Activated CD4-positive, alpha-beta T cell treated with anti-CD3 and anti-CD28 coated beads, Interleukin-2, amount 50 U/mL, for 24 hours (primary cell): Measurements from ENCODE around the gene SYNGR1.

Experiments
- DNase-seq, 2 donors: peaks; one replicate each; pipeline ENCODE4 v3.0.0-alpha.2; 2020; ENCODE audit warnings: low read depth in 1 of 2, low spot score in 1 of 2

Gene SYNGR1

GRCh38 chr22:39428597-39429071 is 78.8 kb downstream of the SYNGR1 start:
- DNase-seq, result no peak

GRCh38 chr22:39429186-39429585 is 79.4 kb downstream of the SYNGR1 start:
- DNase-seq, result no peak

DNA sequence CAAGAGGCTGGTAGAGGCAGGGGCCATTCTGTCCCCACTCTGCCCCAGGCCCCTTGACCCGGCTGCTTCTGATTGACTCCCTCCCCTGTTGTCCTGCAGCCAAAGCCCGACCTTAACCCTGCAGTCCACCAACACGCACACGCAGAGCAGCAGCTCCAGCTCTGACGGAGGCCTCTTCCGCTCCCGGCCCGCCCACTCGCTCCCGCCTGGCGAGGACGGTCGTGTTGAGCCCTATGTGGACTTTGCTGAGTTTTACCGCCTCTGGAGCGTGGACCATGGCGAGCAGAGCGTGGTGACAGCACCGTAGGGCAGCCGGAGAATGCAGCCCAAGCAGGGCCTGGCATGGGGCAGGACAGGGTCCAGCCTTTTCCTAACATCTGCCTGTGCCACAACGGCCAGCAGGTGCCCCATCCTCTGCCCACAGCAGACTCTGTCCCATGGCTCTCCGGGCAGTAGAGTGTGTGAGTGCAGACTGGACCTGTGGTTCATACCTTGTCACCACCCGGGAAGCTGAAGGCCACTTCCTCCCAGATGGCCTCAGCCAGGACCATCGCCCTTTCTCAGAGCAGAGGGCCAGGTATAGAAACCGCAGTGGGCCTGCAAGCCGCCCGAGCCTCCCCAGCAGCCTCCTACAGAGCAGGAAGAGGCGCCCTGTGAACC is 80.3 kb downstream of the SYNGR1 start:
- DNase-seq, result no peak

DNA sequence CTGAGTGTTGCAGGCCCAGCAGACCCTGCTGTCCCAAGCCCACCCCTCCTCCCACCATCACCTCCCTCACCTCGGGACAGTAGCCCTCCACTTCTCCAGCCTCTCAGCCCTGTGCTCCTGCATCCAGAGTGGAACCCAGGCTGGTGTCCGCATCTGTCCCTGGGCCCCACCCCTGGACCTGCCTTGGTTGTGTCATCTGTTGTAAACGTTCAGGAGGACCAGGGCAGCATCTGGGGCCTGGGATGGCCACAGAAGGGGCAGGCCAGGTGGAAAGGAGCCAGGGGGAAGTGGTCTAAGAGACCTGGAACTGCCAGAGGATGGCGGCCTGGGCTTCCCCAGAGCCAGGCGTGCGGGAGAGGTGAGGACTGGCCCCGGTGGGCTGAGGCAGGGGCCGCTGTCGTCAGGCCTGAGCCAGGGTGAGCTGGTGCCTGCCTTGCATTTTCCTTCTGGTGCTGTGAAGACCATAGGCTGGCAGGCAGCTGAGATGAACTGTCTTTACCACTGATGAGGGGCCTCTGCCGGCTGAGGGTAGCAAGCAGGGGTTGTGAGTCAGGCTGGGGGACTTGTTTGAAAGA is 80.9 kb downstream of the SYNGR1 start:
- DNase-seq, result no peak

DNA sequence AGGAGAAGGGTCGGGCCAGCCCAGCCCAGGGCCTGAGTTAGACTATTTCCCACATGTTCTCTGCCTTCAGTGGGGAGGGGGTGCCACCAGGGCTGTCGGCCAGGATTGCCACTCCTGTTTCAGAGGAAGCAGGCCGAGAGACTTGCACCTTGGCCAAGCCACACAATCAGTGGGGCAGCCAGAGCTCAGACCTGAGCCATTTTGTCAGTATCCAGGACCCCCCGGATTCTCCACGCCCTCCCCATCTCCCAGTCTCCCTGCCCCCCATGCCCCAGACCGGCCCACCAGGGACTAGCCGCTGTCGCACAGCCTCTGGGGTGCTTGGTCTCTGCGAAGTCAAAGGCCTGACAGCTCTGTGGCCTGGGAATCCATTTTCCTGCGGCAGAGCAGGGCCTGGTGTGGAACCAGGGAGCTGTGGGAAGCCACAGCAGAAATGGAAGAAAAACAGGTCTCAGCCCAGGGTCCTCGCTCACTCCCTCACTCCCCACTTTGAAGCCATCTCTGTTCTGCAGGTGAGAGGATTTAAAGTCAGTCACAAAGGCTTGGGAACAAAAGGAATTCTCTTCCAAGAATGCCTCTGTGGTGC is 81.5 kb downstream of the SYNGR1 start:
- no peak for DNase-seq

DNA sequence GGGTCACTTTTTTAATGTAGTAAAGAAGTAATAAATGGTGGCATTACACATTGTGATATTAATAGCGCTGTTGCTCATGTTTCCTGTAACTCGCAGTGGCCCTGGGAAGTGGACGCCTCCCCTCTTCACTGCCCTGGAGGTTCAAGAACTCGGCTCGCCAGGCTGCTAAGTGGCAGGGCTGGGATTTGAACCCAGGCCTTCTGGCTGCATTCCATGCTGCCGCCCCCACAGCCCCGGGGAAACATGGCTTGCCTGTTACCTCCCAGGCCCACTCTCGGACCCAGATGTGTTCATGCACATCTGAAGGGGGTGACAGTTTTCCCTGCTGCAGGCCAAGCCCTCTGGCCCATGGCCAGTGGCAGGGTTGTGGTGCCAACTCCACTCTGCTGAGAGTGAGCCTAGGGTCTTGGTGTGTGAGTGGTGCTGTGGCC is 82.0 kb downstream of the SYNGR1 start:
- no peak for DNase-seq

- DNase-seq, result no peak
Observed at GRCh38 chr22:39432361-39432811, 82.6 kb downstream of the SYNGR1 start.

GRCh38 chr22:39433476-39434242 is 83.9 kb downstream of the SYNGR1 start:
- DNase-seq, result no peak

- no peak for DNase-seq
Observed at GRCh38 chr22:39434243-39434653, 84.5 kb downstream of the SYNGR1 start.

DNA sequence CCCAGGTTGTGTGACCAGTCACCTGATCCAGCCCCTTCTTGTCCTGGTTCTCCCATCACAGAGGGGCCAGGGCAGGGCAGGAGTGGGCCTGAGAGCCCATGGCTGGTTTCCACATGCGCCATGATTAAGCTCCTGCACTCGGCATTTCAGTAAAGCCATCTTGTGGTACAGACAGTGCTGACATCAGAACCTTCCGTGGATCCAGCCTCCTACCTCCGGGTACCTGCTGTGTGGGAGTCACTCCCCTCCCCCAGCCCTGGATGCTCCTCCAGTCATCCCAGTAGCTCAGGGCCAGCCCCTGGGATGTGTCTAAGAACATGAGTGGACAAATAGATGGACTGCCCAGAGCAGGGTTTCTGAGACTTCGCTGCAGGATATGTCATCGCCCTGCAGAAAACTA is 84.9 kb downstream of the SYNGR1 start:
- DNase-seq, result no peak
